ENCODE results near the gene SMAD3.

Gene SMAD3

GRCh38 chr15:67227431-67227830, 162.0 kb downstream of the SMAD3 start:
- no peak for TF ChIP-seq CTCF (IDR thresholded peaks at IDR 0.05; ENCODE audit: low read depth, low read length)
- DNase-seq (ENCODE audit: extremely low read depth, low read depth), result no peak

GRCh38 chr15:67227846-67228245, 162.4 kb downstream of the SMAD3 start:
- DNase-seq (ENCODE audit: extremely low read depth, low read depth), result no peak
- no peak for TF ChIP-seq CTCF (IDR thresholded peaks at IDR 0.05; ENCODE audit: low read depth, low read length)

GRCh38 chr15:67228286-67228685, 162.9 kb downstream of the SMAD3 start:
- no peak for DNase-seq (ENCODE audit: extremely low read depth, low read depth)
- no peak for TF ChIP-seq CTCF (IDR thresholded peaks at IDR 0.05; ENCODE audit: low read depth, low read length)

GRCh38 chr15:67230504-67230903, 165.1 kb downstream of the SMAD3 start:
- DNase-seq (ENCODE audit: extremely low read depth, low read depth), result no peak
- TF ChIP-seq CTCF (IDR thresholded peaks at IDR 0.05; ENCODE audit: low read depth, low read length), result no peak

- TF ChIP-seq CTCF (IDR thresholded peaks at IDR 0.05; ENCODE audit: low read depth, low read length), result no peak
- no peak for DNase-seq (ENCODE audit: extremely low read depth, low read depth)
Observed at GRCh38 chr15:67232591-67232990, 167.2 kb downstream of the SMAD3 start.

GRCh38 chr15:67240235-67241131, 175.1 kb downstream of the SMAD3 start:
- DNase-seq (ENCODE audit: extremely low read depth, low read depth), result no peak
- no peak; the same call in none of the 2 replicates for TF ChIP-seq CTCF (IDR thresholded peaks at IDR 0.05; ENCODE audit: low read depth, low read length)

- no peak for TF ChIP-seq CTCF (IDR thresholded peaks at IDR 0.05; ENCODE audit: low read depth, low read length)
- DNase-seq (ENCODE audit: extremely low read depth, low read depth), result no peak
Observed at GRCh38 chr15:67241132-67241855, 175.9 kb downstream of the SMAD3 start.

Data from AG09319 (cell line).